ENCODE results near the gene PMS1. TPM values are rescaled to one million over a fixed set of nuclear protein-coding genes. Genes with fewer than 3 reads are reported as not detected.

The PMS1 gene
- total RNA-seq, 1 donor from 2014 or later: 11.0 TPM

- H3K4me3 ChIP-seq: no peak overlapping the region
- H3K36me3 ChIP-seq: peaks cover 57% of the 10 kb centered on the region
- H3K9me3 ChIP-seq (replicated peaks): no peaks in the 10 kb centered on the region
- no peak for DNase-seq
- no peak for TF ChIP-seq CTCF (IDR thresholded peaks at IDR 0.05; ENCODE audit: borderline replicate concordance)
- H3K27ac ChIP-seq (replicated peaks): no peak overlapping the region
- intact Hi-C loops (cut with micrococcal nuclease): no loop called here
- H3K4me1 ChIP-seq: no peaks in the 10 kb centered on the region
- H3K27me3 ChIP-seq (ENCODE audit: low read depth): no peaks in the 10 kb centered on the region
Measured at GRCh38 chr2:189819297-189819704, 35.1 kb downstream of the PMS1 start.

GRCh38 chr2:189821953-189822748 is 37.9 kb downstream of the PMS1 start:
- no peak overlapping the region for H3K27ac ChIP-seq (replicated peaks)
- no peak for DNase-seq
- no peak overlapping the region for H3K4me3 ChIP-seq
- no peaks in the 10 kb centered on the region for H3K27me3 ChIP-seq (ENCODE audit: low read depth)
- peaks cover 49% of the 10 kb centered on the region for H3K36me3 ChIP-seq
- intact Hi-C loops (cut with micrococcal nuclease): no loop called here
- no peaks in the 10 kb centered on the region for H3K9me3 ChIP-seq (replicated peaks)
- TF ChIP-seq CTCF (IDR thresholded peaks at IDR 0.05; ENCODE audit: borderline replicate concordance): no peak
- no peaks in the 10 kb centered on the region for H3K4me1 ChIP-seq

GRCh38 chr2:189824694-189825396 is 40.6 kb downstream of the PMS1 start:
- H3K9me3 ChIP-seq (replicated peaks): no peaks in the 10 kb centered on the region
- H3K4me3 ChIP-seq: no peak overlapping the region
- no peaks in the 10 kb centered on the region for H3K4me1 ChIP-seq
- DNase-seq: no peak
- no peak for TF ChIP-seq CTCF (IDR thresholded peaks at IDR 0.05; ENCODE audit: borderline replicate concordance)
- H3K36me3 ChIP-seq: peaks cover 24% of the 10 kb centered on the region
- H3K27me3 ChIP-seq (ENCODE audit: low read depth): no peaks in the 10 kb centered on the region
- intact Hi-C loops (cut with micrococcal nuclease): no loop called here
- H3K27ac ChIP-seq (replicated peaks): no peak overlapping the region

- no peak overlapping the region for H3K4me3 ChIP-seq
- intact Hi-C loops (cut with micrococcal nuclease): no loop called here
- no peak for DNase-seq
Measured at GRCh38 chr2:189826039-189826438, 41.8 kb downstream of the PMS1 start.

More at GRCh38 chr2:189826039-189826438, 41.8 kb downstream of the PMS1 start:
- Histone ChIP-seq H3K9me3 (replicated peaks) (no peaks in the 10 kb centered on the region), H3K27me3 (ENCODE audit: low read depth) (no peaks in the 10 kb centered on the region), H3K27ac (replicated peaks) (no peak overlapping the region), H3K4me1 (no peaks in the 10 kb centered on the region), H3K36me3 (peaks cover 12% of the 10 kb centered on the region)
- no peak for TF ChIP-seq CTCF (IDR thresholded peaks at IDR 0.05; ENCODE audit: borderline replicate concordance)

Measured in left ventricle myocardium inferior (tissue), 1 donor.